Gastrocnemius medialis (tissue), 4 donors: ENCODE results near the gene NR1D2. TPM values are rescaled to one million over a fixed set of nuclear protein-coding genes. Genes with fewer than 3 reads are reported as not detected.
A peak's percentile ranks its signal among the peaks of the same experiment; 100 is the strongest.

ENCODE experiments used
- ATAC-seq, 2 donors: fragments of 150-250 bp; one replicate each; pipeline ENCODE4 v1.9.1; 2016
- DNase-seq, 2 donors: peaks; one replicate each; pipeline ENCODE4 v3.0.0-alpha.2; 2019
- H3K27ac ChIP-seq, 4 donors: fragments of 200-600 bp; sonication (generic); 1 replicate in 1 of 4; 2 replicates in 3 of 4; pipeline ENCODE4 v1.5.1; 2016 to 2018; ENCODE audit warnings: mild to moderate bottlenecking in 2 of 4, moderate library complexity in 1 of 4
- H3K27me3 ChIP-seq, 3 donors: fragments of 200-600 bp; sonication (generic) in 2 of 3; 1 replicate in 1 of 3; 2 replicates in 2 of 3; pipeline versions ENCODE4 v1.5.1 to v1.6.0; 2016 to 2019; ENCODE audit warnings: mild to moderate bottlenecking in 1 of 3, moderate library complexity in 1 of 3
- H3K36me3 ChIP-seq, 2 donors: fragments of 200-600 bp; sonication (generic) in 1 of 2; one replicate each; pipeline ENCODE4 v1.5.1; 2017 to 2018
- H3K4me1 ChIP-seq, 2 donors: fragments of 200-600 bp; sonication (generic) in 1 of 2; one replicate each; pipeline ENCODE4 v1.5.1; 2016 to 2017; ENCODE audit warnings: mild to moderate bottlenecking in 2 of 2
- H3K4me3 ChIP-seq, 4 donors: fragments of 200-600 bp; sonication (generic) in 3 of 4; 1 replicate in 1 of 4; 2 replicates in 3 of 4; pipeline ENCODE4 v1.5.1; 2016 to 2019; ENCODE audit warnings: mild to moderate bottlenecking in 2 of 4
- H3K9me3 ChIP-seq, 3 donors: fragments of 200-600 bp; sonication (generic) in 2 of 3; 1 replicate in 1 of 3; 2 replicates in 2 of 3; pipeline ENCODE4 v1.5.1; 2016 to 2019
- CTCF ChIP-seq, 5 experiments: fragments of 450-650 bp in 3 of 5; fragments of 200-600 bp in 2 of 5; sonication (generic) in 2 of 5; IDR thresholded peaks in 4 of 5; conservative IDR thresholded peaks in 1 of 5; 1 replicate in 4 of 5; 2 replicates in 1 of 5; pipeline ENCODE4 v1.5.1; 2016 to 2019; ENCODE audit warnings: antibody characterized with exemption in 5 of 5, mild to moderate bottlenecking in 3 of 5, moderate library complexity in 3 of 5
- POLR2A ChIP-seq, 2 donors: fragments of 450-650 bp; IDR thresholded peaks; one replicate each; pipeline ENCODE4 v1.6.1; 2017; ENCODE audit warnings: antibody characterized with exemption in 2 of 2, mild to moderate bottlenecking in 2 of 2, moderate library complexity in 2 of 2
- in situ Hi-C, 4 donors: fragments of 200-750 bp; cut with MboI; loops; one replicate each; pipeline versions ENCODE4 v1.15.0 to v1.8.0; 2017; ENCODE audit warnings: low sequenced_read_pairs in 4 of 4
- intact Hi-C: fragments of 100-400 bp; cut with DNase I; formaldehyde crosslinking; loops from one replicate; pipeline ENCODE4 v1.15.1; 2023; ENCODE audit warnings: low total_unique reads
- total RNA-seq, 4 donors: library from RNA; depleted of rRNA; stranded (reverse); fragments of >200 nt; gene quantifications; one replicate each; pipeline versions ENCODE4 v1.1.0 to v1.2.3, GENCODE V29; 2016

Gene NR1D2
- total RNA-seq, 4 donors from 2014 or later: 27.1 to 62.7 (median 51.2) TPM

GRCh38 chr3:23949784-23950183 is 4.7 kb downstream of the NR1D2 start:
- DNase-seq (peak in 1 of 2 donors; percentile 69), ATAC-seq (no peak)
- intact Hi-C loops (loop anchor here (5.0 kb wide), 2 partner anchors 193 to 543 kb away; partner anchors contain the start of gene THRB), in situ Hi-C loops (no loop called here)
- TF ChIP-seq POLR2A (IDR thresholded peaks at IDR 0.05) (no peak), CTCF (IDR thresholded peaks at IDR 0.05 in 4 of 5, conservative IDR thresholded peaks at IDR 0.05 in 1 of 5) (no peak)
- Histone ChIP-seq H3K9me3 (no peaks in the 10 kb centered on the region), H3K27ac (peak overlapping the region; percentile 90 to 99 (median 95)), H3K4me1 (peaks cover 80 to 83% of the 10 kb centered on the region in 2 donors), H3K36me3 (no peaks in the 10 kb centered on the region), H3K4me3 (peak overlapping the region; percentile 17 to 37 (median 36)), H3K27me3 (no peaks in the 10 kb centered on the region)

- peak overlapping the region; percentile 90 to 99 (median 95) for H3K27ac ChIP-seq
- ATAC-seq: no peak
Measured at GRCh38 chr3:23950293-23950692, 5.2 kb downstream of the NR1D2 start.

GRCh38 chr3:23952646-23953045 is 7.6 kb downstream of the NR1D2 start:
- TF ChIP-seq POLR2A (IDR thresholded peaks at IDR 0.05) (no peak), CTCF (IDR thresholded peaks at IDR 0.05 in 4 of 5, conservative IDR thresholded peaks at IDR 0.05 in 1 of 5) (no peak)
- no peak for ATAC-seq
- no peak for DNase-seq
- in situ Hi-C loops (no loop called here), intact Hi-C loops (no loop called here)
- H3K36me3 ChIP-seq: no peaks in the 10 kb centered on the region
- peak overlapping the region; percentile 90 to 99 (median 95) for H3K27ac ChIP-seq
- H3K4me3 ChIP-seq: no peak overlapping the region
- no peaks in the 10 kb centered on the region for H3K9me3 ChIP-seq
- H3K27me3 ChIP-seq: no peaks in the 10 kb centered on the region
- H3K4me1 ChIP-seq: peaks cover 75 to 86% of the 10 kb centered on the region in 2 donors

More at GRCh38 chr3:23950293-23950692, 5.2 kb downstream of the NR1D2 start:
- intact Hi-C loops: no loop called here
- peak overlapping the region; percentile 17 to 37 (median 36) for H3K4me3 ChIP-seq
- no peaks in the 10 kb centered on the region for H3K27me3 ChIP-seq
- H3K4me1 ChIP-seq: peaks cover 83 to 87% of the 10 kb centered on the region in 2 donors
- in situ Hi-C loops: no loop called here
- TF ChIP-seq CTCF (IDR thresholded peaks at IDR 0.05 in 4 of 5, conservative IDR thresholded peaks at IDR 0.05 in 1 of 5): no peak
- no peak for TF ChIP-seq POLR2A (IDR thresholded peaks at IDR 0.05)
- no peak for DNase-seq
- H3K36me3 ChIP-seq: no peaks in the 10 kb centered on the region
- H3K9me3 ChIP-seq: no peaks in the 10 kb centered on the region

- in situ Hi-C loops (no loop called here), intact Hi-C loops (no loop called here)
- Histone ChIP-seq H3K4me3 (no peak overlapping the region), H3K9me3 (no peaks in the 10 kb centered on the region), H3K27ac (peak overlapping the region; percentile 90 to 99 (median 95)), H3K4me1 (peaks cover 73 to 85% of the 10 kb centered on the region in 2 donors), H3K36me3 (no peaks in the 10 kb centered on the region), H3K27me3 (no peaks in the 10 kb centered on the region)
- ATAC-seq (no peak), DNase-seq (no peak)
- TF ChIP-seq CTCF (IDR thresholded peaks at IDR 0.05 in 4 of 5, conservative IDR thresholded peaks at IDR 0.05 in 1 of 5) (no peak), POLR2A (IDR thresholded peaks at IDR 0.05) (no peak)
Measured at GRCh38 chr3:23953523-23953922, 8.4 kb downstream of the NR1D2 start.

- no peaks in the 10 kb centered on the region for H3K9me3 ChIP-seq
Measured at GRCh38 chr3:23954144-23954543, 9.1 kb downstream of the NR1D2 start.

More at GRCh38 chr3:23954144-23954543, 9.1 kb downstream of the NR1D2 start:
- no peak overlapping the region for H3K4me3 ChIP-seq
- no peak for TF ChIP-seq POLR2A (IDR thresholded peaks at IDR 0.05)
- TF ChIP-seq CTCF (IDR thresholded peaks at IDR 0.05 in 4 of 5, conservative IDR thresholded peaks at IDR 0.05 in 1 of 5): no peak
- ATAC-seq (no peak), DNase-seq (no peak)
- intact Hi-C loops (no loop called here), in situ Hi-C loops (no loop called here)
- H3K4me1 ChIP-seq: peaks cover 72 to 84% of the 10 kb centered on the region in 2 donors
- peak overlapping the region; percentile 90 to 99 (median 95) for H3K27ac ChIP-seq
- no peaks in the 10 kb centered on the region for H3K36me3 ChIP-seq
- no peaks in the 10 kb centered on the region for H3K27me3 ChIP-seq
